Natural killer cell treated with Interleukin-12 subunit alpha and Interleukin-12 subunit beta and Interleukin-15 and Interleukin-18, amount 100 ng/mL, for 72 hours (primary cell): ENCODE data around the gene NPLOC4. TPM values are rescaled to one million over a fixed set of nuclear protein-coding genes. Genes with fewer than 3 reads are reported as not detected.

ENCODE experiments used
- ATAC-seq, 2 donors: fragments of 150-1000 bp; cut with Tn5 transposase in 1 of 2; sonication (Bioruptor Pico), chemical (Tn5 transposase) in 1 of 2; 2 replicates each; pipeline ENCODE4 v1.10.0; 2021
- DNase-seq: peaks from one replicate; pipeline ENCODE4 v3.0.0; 2022; ENCODE audit warnings: low spot score
- H3K27ac Mint-ChIP-seq, 2 donors: 1 replicate in 1 of 2; 2 replicates in 1 of 2; pipeline ENCODE4 v1.8.0; 2022; ENCODE audit warnings: mixed read lengths in 2 of 2, mild to moderate bottlenecking in 1 of 2, moderate library complexity in 1 of 2
- H3K27me3 Mint-ChIP-seq, 2 donors: 1 replicate in 1 of 2; 2 replicates in 1 of 2; pipeline ENCODE4 v1.8.0; 2022; ENCODE audit warnings: mixed read lengths in 2 of 2
- H3K36me3 Mint-ChIP-seq: one replicate; pipeline ENCODE4 v1.8.0; 2022; ENCODE audit warnings: mixed read lengths
- H3K4me1 Mint-ChIP-seq, 2 donors: 1 replicate in 1 of 2; 2 replicates in 1 of 2; pipeline ENCODE4 v1.8.0; 2022; ENCODE audit warnings: low read depth in 2 of 2, mixed read lengths in 2 of 2, mild to moderate bottlenecking in 1 of 2
- H3K4me3 Mint-ChIP-seq: one replicate; pipeline ENCODE4 v1.8.0; 2022; ENCODE audit warnings: mixed read lengths
- H3K9me3 Mint-ChIP-seq: 2 replicates; pipeline ENCODE4 v1.8.0; 2022; ENCODE audit warnings: mixed read lengths
- total RNA-seq, 2 donors: library from RNA; stranded (reverse); gene quantifications; one replicate each; pipeline ENCODE4 v1.2.3, GENCODE V29; 2022

Gene NPLOC4
- total RNA-seq, 2 donors from 2014 or later, result 161 to 174 TPM

GRCh38 chr17:81526662-81527571 lies 110.0 kb downstream of the NPLOC4 start:
- Mint-ChIP-seq H3K27ac (no peak overlapping the region), H3K4me1 (no peaks in the 10 kb centered on the region), H3K9me3 (no peaks in the 10 kb centered on the region), H3K27me3 (no peaks in the 10 kb centered on the region), H3K36me3 (no peaks in the 10 kb centered on the region), H3K4me3 (no peak overlapping the region)
- DNase-seq (no peak), ATAC-seq (no peak)

GRCh38 chr17:81524865-81525159 lies 112.1 kb downstream of the NPLOC4 start:
- no peaks in the 10 kb centered on the region for H3K9me3 Mint-ChIP-seq
- no peak overlapping the region for H3K4me3 Mint-ChIP-seq
- H3K27me3 Mint-ChIP-seq, result peaks cover 0 to 2% of the 10 kb centered on the region in 2 donors
- peaks cover 0 to 5% of the 10 kb centered on the region in 2 donors for H3K4me1 Mint-ChIP-seq
- no peak for DNase-seq
- H3K36me3 Mint-ChIP-seq, result no peaks in the 10 kb centered on the region
- ATAC-seq, result no peak
- no peak overlapping the region for H3K27ac Mint-ChIP-seq

- DNase-seq (no peak), ATAC-seq (peak in 1 of 2 donors; percentile 40)
- Mint-ChIP-seq H3K27ac (no peak overlapping the region), H3K9me3 (no peaks in the 10 kb centered on the region), H3K4me1 (peaks cover 0 to 5% of the 10 kb centered on the region in 2 donors), H3K4me3 (no peak overlapping the region), H3K27me3 (peaks cover 0 to 2% of the 10 kb centered on the region in 2 donors), H3K36me3 (no peaks in the 10 kb centered on the region)
Measured at GRCh38 chr17:81524039-81524864, 112.7 kb downstream of the NPLOC4 start.

GRCh38 chr17:81523402-81524038 lies 113.4 kb downstream of the NPLOC4 start:
- H3K4me3 Mint-ChIP-seq, result no peak overlapping the region
- H3K27ac Mint-ChIP-seq, result no peak overlapping the region
- peaks cover 0 to 2% of the 10 kb centered on the region in 2 donors for H3K27me3 Mint-ChIP-seq
- no peak for DNase-seq
- no peaks in the 10 kb centered on the region for H3K9me3 Mint-ChIP-seq
- no peaks in the 10 kb centered on the region for H3K36me3 Mint-ChIP-seq
- H3K4me1 Mint-ChIP-seq, result peaks cover 0 to 5% of the 10 kb centered on the region in 2 donors
- no peak for ATAC-seq

DNA sequence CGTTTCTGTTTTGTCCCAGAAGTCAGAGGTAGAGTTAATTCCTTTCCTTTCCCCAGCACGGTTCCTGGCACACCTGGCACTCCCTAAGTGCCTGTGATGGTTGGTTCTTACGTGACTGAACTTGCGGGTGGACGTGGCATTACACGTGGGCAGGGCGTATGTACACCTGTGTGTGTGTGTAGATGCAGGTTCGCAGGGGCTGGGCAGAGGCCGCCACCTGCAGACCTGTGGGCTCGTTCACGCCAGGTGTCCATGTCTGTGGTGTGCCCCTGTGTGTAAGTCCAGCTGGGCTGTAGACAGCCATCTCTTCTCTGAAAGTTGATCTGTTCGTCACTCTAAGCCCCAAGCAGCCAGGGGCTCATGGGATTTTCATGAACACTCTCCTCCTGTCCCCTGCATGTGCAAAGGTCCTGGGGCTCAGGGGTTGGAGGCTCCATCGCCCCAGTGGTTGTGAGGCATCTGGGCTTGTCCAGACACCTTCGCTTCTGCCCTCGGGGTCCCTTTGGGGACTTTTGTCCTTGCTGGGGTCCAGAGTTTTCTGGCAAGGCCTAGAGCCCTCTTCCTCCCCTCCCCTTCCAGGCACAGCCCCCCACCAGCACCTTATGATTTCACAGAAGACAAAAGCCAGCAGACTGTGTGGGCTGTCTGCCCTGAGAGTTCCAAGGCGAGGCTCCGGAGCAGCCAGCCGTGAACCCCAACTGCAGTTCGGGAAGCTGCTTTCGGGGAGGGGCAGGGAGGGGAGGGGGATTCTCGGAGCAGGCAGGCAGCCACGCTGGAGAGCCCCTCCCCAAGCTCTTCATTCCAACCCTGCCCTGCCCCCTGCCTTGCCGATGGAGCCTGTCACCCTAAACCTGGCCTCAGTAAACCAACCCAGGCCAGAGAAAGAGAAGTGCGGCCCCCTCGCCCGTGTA lies 114.2 kb downstream of the NPLOC4 start:
- no peak for DNase-seq
- Mint-ChIP-seq H3K27me3 (peaks cover 0 to 2% of the 10 kb centered on the region in 2 donors), H3K4me3 (no peak overlapping the region), H3K27ac (no peak overlapping the region), H3K9me3 (no peaks in the 10 kb centered on the region), H3K4me1 (peaks cover 4 to 11% of the 10 kb centered on the region in 2 donors), H3K36me3 (no peaks in the 10 kb centered on the region)
- no peak for ATAC-seq

DNA sequence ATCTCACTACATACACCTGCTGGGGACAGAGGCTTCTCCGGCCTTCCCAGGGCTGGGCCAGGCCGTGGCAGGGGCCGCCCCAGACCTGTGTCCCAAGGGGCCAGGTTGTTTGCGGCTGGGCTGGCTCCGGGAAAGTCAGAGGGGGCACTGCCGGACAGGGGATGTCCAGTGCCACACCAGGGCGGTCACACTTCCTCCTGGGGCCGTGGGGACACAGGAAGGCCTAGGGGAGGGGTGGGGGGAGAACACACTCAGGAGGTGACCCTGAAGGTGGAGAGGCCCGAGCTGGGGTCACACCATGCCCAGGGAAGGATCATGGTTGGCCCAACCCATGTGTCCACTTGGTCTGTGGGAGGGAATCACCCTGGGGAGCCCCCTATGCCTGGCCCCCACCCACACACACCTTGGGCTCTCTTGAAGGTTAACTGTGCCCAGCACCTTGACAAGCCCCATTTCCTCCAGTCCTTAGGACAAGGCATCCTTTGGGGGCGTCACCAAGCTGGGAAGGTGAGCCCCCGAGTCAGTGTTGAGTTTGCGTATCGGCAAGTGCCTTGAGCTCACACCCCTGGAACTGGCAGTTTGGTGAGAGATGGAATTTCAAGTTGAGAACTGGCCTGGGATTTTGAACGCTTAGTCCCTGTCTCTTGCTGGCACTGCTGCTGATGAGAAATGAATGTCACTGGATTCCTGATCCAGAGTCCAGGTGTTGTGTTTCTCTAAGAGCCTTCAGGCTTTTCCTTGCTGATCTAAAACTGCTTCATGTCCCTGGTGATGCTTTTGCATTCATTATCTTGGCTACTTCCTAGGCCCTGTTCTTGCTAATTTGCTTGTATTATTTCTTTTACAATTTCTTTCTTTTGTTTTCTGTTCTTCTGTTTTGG lies 116.7 kb downstream of the NPLOC4 start:
- Mint-ChIP-seq H3K4me3 (peak overlapping the region; percentile 66), H3K27ac (peak overlapping the region; percentile 17 to 64), H3K36me3 (no peaks in the 10 kb centered on the region), H3K27me3 (peaks cover 0 to 2% of the 10 kb centered on the region in 2 donors), H3K4me1 (peaks cover 8 to 14% of the 10 kb centered on the region in 2 donors), H3K9me3 (no peaks in the 10 kb centered on the region)
- ATAC-seq (no peak), DNase-seq (no peak)

DNA sequence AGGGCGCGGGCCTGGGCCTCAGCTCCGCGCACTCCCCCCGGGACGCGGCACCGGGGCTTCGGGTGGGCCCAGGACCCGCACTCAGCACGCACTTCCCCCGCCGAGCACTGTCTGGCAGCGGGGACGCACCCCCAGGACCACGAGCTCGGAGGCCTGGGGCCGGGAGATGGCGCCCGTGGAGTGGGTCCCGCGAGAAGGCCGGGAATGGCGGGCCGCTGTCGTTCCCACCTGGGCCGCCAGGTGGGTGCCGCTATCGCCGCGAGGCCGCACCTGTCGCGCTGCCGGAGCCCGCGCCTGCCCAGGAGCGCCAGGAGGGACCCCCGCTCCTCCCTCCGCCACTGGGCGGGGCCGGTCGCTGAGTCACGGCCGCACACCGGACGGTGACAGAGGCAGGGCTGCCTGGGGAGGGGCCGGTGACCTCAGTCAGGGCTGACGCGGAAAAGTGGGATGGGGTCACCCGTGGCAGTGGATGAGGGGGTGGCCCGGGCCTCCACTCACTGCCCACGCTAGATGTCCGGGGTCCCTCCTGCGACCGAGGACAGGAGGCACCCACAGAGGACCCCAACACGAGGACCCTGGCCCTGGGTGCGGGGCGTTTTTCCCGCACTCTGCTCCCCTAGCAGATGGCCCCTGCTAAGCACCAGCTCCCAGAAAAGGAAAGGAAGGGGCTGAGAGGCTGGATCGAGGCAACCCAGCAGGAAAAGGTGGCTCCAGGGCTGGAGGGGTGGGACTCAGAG lies 117.5 kb downstream of the NPLOC4 start:
- H3K27me3 Mint-ChIP-seq, result peaks cover 0 to 2% of the 10 kb centered on the region in 2 donors
- no peak overlapping the region for H3K27ac Mint-ChIP-seq
- H3K36me3 Mint-ChIP-seq, result no peaks in the 10 kb centered on the region
- H3K4me1 Mint-ChIP-seq, result peaks cover 11 to 16% of the 10 kb centered on the region in 2 donors
- no peak for DNase-seq
- H3K4me3 Mint-ChIP-seq, result no peak overlapping the region
- ATAC-seq, result peak; percentile 48 to 58
- no peaks in the 10 kb centered on the region for H3K9me3 Mint-ChIP-seq

DNA sequence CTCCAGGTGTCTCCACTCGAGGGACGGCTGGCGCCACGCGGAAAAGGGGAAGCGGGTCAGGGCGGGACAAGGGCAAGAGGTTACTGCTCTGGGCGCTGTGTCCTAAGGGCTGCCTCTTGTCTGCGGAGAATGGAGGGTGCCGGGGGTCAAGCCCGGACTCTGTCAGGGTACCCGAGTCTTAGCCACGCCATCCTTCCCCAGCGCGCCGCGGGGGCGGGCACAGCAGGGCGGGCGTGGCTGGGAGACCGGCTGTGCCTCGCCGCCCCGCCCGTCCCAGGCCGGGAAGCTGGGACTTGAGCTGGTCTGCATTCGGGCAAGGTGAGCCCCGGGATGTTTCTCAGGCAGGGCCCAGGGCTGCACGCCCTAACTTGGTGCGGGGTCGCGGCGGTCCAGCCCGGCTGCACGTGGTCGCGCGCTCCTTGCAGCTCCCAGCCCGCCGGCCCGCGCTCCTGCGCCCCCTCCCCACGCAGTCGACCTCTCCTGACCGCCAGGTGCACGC lies 118.1 kb downstream of the NPLOC4 start:
- ATAC-seq, result peak in 1 of 2 donors; percentile 22
- Mint-ChIP-seq H3K4me1 (peaks cover 11 to 16% of the 10 kb centered on the region in 2 donors), H3K27ac (no peak overlapping the region), H3K27me3 (peaks cover 0 to 2% of the 10 kb centered on the region in 2 donors), H3K4me3 (peak overlapping the region; percentile 15), H3K9me3 (no peaks in the 10 kb centered on the region), H3K36me3 (no peaks in the 10 kb centered on the region)
- no peak for DNase-seq

DNA sequence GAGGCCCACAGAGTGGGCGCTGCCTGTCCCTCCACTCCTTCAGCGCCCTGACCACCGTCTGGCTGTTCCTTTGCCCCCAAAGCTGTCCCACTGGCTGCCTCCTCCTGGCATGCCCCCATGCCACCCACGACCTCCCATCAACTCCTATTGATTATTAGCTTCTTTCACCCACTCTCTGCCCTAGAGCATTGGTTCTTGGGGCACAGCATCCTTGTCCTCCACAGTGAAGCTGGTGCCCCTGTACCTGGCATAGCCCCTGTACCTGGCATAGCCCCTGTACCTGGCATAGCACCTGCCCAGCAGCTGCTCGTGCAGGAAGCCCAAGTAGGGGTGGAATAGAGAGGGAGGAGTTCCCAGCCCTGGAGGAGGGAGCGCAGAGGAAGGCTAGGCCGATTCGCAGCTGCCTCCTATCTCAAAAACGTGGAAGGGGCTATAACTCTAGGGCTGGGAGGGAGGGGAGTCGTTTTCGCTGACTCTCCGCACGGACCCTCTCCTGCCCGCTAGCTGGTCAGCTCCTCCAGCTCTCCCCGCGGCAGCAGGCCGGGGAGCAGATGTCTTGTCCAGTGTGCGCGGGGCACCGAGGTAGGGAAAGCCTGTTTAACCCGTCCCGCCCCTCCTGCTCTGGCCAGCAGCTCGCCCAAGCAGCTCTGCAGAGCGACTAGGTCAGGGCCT lies 118.7 kb downstream of the NPLOC4 start:
- H3K4me3 Mint-ChIP-seq, result peak overlapping the region; percentile 74
- H3K9me3 Mint-ChIP-seq, result no peaks in the 10 kb centered on the region
- H3K27ac Mint-ChIP-seq, result peak overlapping the region; percentile 51 to 79
- peaks cover 11 to 21% of the 10 kb centered on the region in 2 donors for H3K4me1 Mint-ChIP-seq
- no peak for ATAC-seq
- peaks cover 0 to 2% of the 10 kb centered on the region in 2 donors for H3K27me3 Mint-ChIP-seq
- no peak for DNase-seq
- H3K36me3 Mint-ChIP-seq, result no peaks in the 10 kb centered on the region

DNA sequence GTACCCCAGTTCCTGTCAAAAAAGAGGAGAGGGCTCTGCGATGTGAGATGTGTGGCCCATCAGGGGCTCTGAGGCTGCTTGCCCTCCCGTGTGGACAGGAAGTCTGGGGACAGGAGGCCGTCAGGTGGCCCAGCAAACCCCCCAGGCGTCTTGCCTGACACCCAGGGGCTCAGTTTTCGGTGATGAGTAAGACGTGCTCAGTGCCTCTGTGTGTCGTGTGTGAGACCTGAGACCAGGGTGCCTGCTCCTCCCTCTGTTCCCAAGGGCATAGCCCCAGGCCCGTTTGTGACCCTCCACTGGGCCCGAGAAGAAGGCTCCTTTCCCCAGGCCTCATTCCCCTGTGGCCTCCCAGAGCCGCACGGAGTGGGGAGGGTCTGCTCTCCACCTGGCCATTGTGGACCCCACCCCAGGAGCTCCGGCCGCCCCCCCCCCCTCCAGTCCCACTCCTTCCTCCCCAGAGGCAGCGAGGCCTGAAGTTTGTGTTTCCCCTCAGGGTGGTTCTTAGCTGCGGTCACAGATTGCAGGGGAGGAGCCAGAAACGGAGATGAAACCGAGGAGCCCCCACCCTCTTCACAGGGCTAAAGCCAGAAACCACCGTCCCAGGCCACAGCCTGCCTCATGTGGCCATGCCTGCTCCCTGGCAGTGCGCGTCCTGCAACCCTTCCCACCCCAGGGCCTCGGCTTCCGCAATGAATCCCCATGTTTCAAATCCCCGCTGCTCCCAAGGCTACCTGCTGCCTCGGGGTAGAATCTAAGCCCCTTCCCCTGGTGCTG lies 119.4 kb downstream of the NPLOC4 start:
- H3K9me3 Mint-ChIP-seq, result no peaks in the 10 kb centered on the region
- H3K36me3 Mint-ChIP-seq, result no peaks in the 10 kb centered on the region
- no peak for ATAC-seq
- no peak for DNase-seq
- peaks cover 0 to 2% of the 10 kb centered on the region in 2 donors for H3K27me3 Mint-ChIP-seq
- peak overlapping the region; percentile 74 for H3K4me3 Mint-ChIP-seq
- H3K27ac Mint-ChIP-seq, result peak overlapping the region; percentile 51 to 79
- peaks cover 11 to 21% of the 10 kb centered on the region in 2 donors for H3K4me1 Mint-ChIP-seq

DNA sequence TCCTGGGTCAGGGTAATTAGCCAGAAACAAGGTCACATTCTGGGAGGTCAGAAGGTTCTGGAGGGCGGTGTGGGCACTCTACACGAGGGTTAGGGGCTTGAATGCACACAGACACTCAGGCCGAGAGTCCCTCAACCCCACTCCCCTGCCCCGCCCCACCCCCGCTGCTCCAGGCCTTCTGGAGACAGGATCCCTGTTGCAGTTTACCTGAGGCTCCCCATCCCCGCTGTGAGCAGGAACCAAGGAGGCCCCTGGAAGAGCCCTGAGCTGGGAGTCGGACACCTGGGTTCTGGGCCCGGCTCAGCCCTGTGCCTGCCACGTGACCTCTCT lies 119.9 kb downstream of the NPLOC4 start:
- H3K4me1 Mint-ChIP-seq, result peaks cover 11 to 22% of the 10 kb centered on the region in 2 donors
- H3K27ac Mint-ChIP-seq, result peak overlapping the region in 1 of 2 donors; percentile 89
- H3K27me3 Mint-ChIP-seq, result peaks cover 0 to 2% of the 10 kb centered on the region in 2 donors
- peak overlapping the region; percentile 95 for H3K4me3 Mint-ChIP-seq
- H3K9me3 Mint-ChIP-seq, result no peaks in the 10 kb centered on the region
- DNase-seq (peak; percentile 35), ATAC-seq (no peak)
- H3K36me3 Mint-ChIP-seq, result peaks cover 3% of the 10 kb centered on the region
